ENCODE results near the gene NPTXR.

NPTXR gene

GRCh38 chr22:38864361-38865191, 20.7 kb upstream of the NPTXR start:
- no peak for DNase-seq
- H3K27me3 ChIP-seq (replicated peaks) = no peaks in the 10 kb centered on the region
- in situ Hi-C loops (cut with HindIII; ENCODE audit: low pct_ligation_motif_present, low sequenced_read_pairs) = no loop called here
- peaks cover 6% of the 10 kb centered on the region for H3K36me3 ChIP-seq (replicated peaks)
- TF ChIP-seq CTCF (IDR thresholded peaks at IDR 0.05; ENCODE audit: low read depth, low read length, missing control alignments) = no peak
- no peak overlapping the region for H3K4me3 ChIP-seq (ENCODE audit: low read depth, low read length)
- H3K27ac ChIP-seq = no peak overlapping the region

- no peak overlapping the region for H3K4me3 ChIP-seq (ENCODE audit: low read depth, low read length)
- no peak overlapping the region for H3K27ac ChIP-seq
- peaks cover 5% of the 10 kb centered on the region for H3K36me3 ChIP-seq (replicated peaks)
- no peaks in the 10 kb centered on the region for H3K27me3 ChIP-seq (replicated peaks)
- DNase-seq = no peak
- no peak for TF ChIP-seq CTCF (IDR thresholded peaks at IDR 0.05; ENCODE audit: low read depth, low read length, missing control alignments)
- in situ Hi-C loops (cut with HindIII; ENCODE audit: low pct_ligation_motif_present, low sequenced_read_pairs) = no loop called here
Observed at GRCh38 chr22:38863531-38864131, 19.8 kb upstream of the NPTXR start.

- H3K36me3 ChIP-seq (replicated peaks) = peaks cover 5% of the 10 kb centered on the region
- H3K4me3 ChIP-seq (ENCODE audit: low read depth, low read length) = no peak overlapping the region
- in situ Hi-C loops (cut with HindIII; ENCODE audit: low pct_ligation_motif_present, low sequenced_read_pairs) = no loop called here
- H3K27ac ChIP-seq = no peak overlapping the region
- no peak for TF ChIP-seq CTCF (IDR thresholded peaks at IDR 0.05; ENCODE audit: low read depth, low read length, missing control alignments)
- DNase-seq = no peak
- no peaks in the 10 kb centered on the region for H3K27me3 ChIP-seq (replicated peaks)
Observed at GRCh38 chr22:38862375-38863329, 18.8 kb upstream of the NPTXR start.

- no peak for DNase-seq
- in situ Hi-C loops (cut with HindIII; ENCODE audit: low pct_ligation_motif_present, low sequenced_read_pairs) = no loop called here
- Histone ChIP-seq H3K4me3 (ENCODE audit: low read depth, low read length) (no peak overlapping the region), H3K27me3 (replicated peaks) (no peaks in the 10 kb centered on the region), H3K36me3 (replicated peaks) (peaks cover 5% of the 10 kb centered on the region), H3K27ac (no peak overlapping the region)
- TF ChIP-seq CTCF (IDR thresholded peaks at IDR 0.05; ENCODE audit: low read depth, low read length, missing control alignments) = no peak
Observed at GRCh38 chr22:38861927-38862326, 18.1 kb upstream of the NPTXR start.

- DNase-seq = no peak
- TF ChIP-seq CTCF (IDR thresholded peaks at IDR 0.05; ENCODE audit: low read depth, low read length, missing control alignments) = peak; percentile 55
- in situ Hi-C loops (cut with HindIII; ENCODE audit: low pct_ligation_motif_present, low sequenced_read_pairs) = no loop called here
Observed at GRCh38 chr22:38861170-38861876, 17.5 kb upstream of the NPTXR start.

More at GRCh38 chr22:38861170-38861876, 17.5 kb upstream of the NPTXR start:
- Histone ChIP-seq H3K27me3 (replicated peaks) (no peaks in the 10 kb centered on the region), H3K27ac (no peak overlapping the region), H3K36me3 (replicated peaks) (peaks cover 4% of the 10 kb centered on the region), H3K4me3 (ENCODE audit: low read depth, low read length) (no peak overlapping the region)

All from brain microvascular endothelial cell (primary cell).